ENCODE data around the gene GTF2A2.
A peak's percentile ranks its signal among the peaks of the same experiment; 100 is the strongest.
"Not testable (repeated sequence)": the region's sequence is repeated elsewhere in the genome, so short reads cannot be mapped to it uniquely, and the experiment has no call there.

Gene GTF2A2

DNA sequence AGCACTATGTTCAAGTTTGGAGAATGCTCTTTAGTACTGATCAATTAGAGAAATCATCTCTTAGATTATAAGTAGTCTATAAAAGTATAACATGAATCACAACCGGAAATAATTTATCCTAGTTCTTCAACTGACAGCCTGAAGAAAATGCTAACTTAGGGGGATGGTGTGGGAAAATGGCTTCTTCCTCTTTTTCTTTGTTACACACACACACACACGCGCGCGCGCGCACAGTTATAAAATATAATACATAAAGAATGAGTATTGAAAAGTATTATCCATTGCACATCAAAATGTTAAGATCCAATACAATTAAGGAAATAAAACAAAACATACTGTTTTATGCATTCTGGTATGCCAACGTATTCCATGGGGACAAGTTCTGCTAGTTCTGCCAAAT is 11.2 kb upstream of the GTF2A2 start:
- peak; percentile 14 for DNase-seq

DNA sequence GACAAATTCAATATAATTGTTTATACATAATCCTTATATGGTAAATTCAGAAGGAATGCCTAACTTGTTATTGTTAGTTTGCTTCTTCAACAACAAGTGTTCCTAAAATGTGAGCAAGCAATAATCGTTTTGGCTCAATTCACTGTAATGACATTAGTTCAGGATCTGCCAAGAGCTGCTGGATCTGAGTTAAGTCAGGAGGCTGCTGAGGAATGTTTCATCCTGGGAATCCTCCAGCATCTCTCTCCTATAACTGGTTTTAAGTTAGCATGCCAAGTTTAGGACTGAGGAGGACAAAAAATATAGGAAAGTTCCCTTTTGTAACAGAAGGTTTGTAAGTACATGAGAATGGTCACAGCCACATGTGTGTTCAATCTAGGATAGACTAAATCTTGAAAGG is 4.9 kb upstream of the GTF2A2 start:
- no peak for DNase-seq

DNA sequence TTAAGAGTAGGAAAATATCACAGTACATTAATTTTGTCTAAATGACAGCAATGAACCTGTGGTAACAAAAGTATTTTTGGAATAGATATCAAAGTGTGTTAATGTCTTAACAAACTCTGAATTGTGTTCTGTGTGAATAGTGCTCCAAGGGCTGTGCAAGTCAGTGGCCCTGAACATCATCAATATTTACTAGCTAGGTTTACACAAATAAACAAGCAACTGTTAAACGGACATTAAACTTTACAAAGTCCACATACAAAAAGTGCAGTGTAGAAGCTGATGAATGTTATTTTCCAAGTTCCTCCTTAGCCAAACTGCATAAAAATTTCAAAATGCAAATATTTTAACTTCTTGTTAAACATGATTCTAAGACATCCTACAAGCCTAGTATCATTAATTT is 2.1 kb upstream of the GTF2A2 start:
- DNase-seq: no peak

DNA sequence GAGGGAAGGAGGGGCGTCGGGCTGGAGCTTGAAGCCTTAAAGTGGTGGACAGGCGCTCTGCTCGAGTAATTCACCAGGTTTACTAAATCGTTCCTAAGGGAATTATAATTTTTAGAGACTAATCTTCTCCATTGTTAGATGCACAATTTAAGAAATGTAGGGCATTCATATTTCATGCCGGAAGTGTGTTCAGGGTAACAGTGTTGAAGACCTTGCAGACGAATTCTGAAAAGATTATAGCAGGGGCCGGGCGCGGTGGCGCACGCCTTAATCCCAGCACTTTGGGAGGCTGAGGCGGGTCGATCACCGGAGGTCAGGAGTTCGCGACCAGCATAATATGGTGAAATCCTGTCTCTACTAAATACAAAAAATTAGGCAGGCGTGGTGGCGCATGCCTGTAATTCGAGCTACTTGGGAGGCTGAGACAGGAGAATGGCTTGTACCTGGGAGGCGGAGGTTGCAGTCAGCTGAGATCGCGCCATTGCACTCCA is 365 bp upstream of the GTF2A2 start:
- no peak for DNase-seq

DNA sequence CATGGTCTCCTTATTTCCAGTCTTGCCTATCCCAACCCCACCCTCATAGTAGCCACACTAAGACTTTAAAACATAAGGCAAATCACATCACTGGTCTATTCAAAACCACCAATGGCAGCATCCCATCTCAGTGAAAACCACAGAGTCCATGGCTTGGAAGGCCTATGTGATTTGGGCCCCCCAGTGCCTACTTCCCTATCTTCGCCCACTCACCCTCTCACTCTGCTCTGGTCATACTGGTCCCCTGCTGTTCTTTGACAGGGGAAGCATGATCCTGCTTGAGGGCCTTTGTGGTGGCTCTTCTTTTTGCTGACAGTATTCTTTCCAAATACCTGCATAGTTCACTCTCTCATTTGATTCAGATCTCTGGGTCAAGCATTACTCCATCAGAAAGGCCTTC is 3.3 kb downstream of the GTF2A2 start:
- peak; percentile 55 for DNase-seq

DNA sequence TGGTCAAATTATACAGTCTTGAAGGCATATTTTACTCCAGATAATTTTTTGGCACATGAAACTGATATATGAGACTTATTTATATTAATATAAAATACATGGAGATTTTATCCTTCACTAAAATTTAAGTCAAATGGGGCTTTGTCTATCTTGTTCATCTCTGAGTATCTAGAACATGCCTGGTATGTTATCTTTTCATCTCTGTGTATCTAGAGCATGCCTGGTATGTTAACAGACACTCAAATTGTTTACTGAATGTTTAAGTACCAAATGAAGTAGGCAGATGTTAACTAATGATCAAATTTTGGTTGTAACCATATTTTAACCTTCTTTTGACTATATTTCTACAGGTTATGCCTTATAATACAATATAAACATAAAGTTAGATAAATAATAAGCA is 7.7 kb downstream of the GTF2A2 start:
- DNase-seq: no peak

DNA sequence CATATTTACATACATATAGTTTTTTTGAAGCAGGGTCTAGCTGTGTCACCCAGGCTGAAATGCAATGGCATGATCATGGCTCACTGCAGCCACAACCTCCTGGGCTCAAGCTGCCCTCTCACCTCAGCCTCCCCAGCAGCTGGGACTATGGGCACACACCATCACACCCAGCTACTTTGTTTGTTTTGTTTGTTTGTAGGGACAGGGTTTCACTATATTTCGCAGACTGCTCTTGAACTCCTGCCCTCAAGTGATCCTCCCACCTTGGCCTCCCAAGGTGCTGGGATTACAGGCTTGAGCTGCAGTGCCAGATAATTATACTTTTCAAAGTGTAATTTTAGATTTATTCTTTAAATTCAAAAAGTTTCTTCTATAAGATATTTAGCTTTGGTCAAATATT is 10.2 kb downstream of the GTF2A2 start:
- DNase-seq: no peak

DNA sequence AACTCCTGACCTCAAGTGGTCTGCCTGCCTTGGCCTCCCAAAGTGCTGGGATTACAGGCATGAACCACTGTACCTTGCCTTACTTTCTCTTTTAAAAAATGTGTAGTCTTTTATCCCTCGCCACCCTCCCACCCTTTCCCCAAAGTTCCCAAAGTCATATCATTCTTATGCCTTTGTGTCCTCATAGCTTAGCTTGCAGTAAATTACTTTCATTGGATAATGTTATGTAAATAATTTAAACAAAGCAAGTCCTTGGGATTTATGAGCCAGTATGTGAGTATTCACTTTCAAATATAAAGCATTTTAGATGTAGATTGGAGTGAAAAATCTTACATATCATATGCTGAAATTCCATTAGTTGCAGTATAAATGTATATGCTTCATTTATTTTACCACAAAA is 11.0 kb downstream of the GTF2A2 start:
- DNase-seq: no peak

DNA sequence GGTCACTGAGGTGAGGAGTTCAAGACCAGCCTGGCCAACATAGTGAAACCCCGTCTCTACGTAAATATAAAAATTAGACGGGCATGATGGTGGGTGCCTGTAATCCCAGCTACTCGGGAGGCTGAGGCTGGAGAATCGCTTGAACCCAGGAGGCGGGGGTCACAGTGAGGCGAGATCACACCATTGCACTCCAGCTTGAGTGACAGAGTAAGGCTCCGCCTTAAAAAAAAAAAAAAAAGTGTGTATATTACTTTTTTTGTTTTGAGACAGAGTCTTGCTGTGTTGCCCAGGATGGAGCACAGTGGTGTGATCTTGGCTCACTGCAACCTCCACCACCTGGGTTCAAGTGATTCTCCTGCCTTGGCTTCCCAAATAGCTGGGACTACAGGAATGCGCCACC is 11.5 kb downstream of the GTF2A2 start:
- not testable (repeated sequence) for DNase-seq

DNA sequence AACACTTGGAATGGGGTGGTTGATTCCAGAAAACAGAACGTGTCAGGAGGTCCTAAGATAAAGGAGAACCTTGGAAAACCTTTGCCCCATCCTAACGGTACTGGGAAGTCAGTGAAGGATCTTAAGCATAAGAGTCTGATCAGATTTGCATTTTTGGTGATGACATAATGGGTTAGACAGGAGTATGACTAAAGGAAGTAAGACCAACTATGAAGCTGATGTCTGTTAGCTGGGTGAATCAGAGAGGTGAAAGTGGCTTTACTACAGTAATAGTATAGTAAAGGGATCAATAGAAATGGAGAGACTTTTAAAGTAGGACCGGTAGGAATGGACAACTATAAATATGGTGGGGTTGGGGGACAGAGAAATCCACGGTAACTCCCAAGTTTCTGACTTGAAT is 12.6 kb downstream of the GTF2A2 start:
- no peak for DNase-seq

DNA sequence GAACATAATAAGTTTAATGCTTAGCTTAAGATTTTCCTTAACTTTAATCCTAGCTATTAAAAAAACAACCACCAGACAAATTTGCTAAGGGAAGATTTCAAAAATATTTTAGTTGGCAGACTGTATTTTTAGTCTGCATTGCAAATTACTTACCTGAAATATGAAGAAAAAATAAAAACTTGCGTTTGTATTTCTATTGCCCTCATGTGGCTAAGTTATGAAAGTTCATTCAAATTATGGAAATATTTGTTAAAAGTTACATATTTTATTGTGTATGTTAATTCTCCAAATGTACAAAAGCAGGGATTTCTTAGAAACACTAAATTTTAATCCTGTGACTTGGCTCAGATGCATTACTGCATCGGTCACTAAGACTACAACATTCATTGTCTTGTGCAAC is 15.0 kb downstream of the GTF2A2 start:
- DNase-seq: no peak

DNA sequence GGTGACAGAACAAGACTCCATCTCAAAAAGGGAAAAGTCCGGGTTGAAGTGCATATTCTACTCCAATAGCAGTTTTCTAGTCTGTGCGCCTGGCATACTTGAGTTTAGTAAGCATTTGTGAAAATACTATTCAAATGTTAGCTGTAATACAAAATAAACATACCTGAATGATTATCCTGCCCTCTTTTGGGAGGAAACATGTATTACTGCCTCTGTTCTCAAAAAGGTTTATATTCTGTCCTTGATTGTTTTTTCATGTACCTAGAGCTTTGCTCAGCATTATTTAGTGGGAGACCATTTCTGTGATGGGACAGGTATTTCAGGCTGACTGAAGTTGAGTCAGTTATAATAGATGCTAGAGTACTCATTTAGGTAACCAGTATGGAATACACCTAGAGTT is 19.8 kb downstream of the GTF2A2 start:
- not testable (repeated sequence) for DNase-seq

DNA sequence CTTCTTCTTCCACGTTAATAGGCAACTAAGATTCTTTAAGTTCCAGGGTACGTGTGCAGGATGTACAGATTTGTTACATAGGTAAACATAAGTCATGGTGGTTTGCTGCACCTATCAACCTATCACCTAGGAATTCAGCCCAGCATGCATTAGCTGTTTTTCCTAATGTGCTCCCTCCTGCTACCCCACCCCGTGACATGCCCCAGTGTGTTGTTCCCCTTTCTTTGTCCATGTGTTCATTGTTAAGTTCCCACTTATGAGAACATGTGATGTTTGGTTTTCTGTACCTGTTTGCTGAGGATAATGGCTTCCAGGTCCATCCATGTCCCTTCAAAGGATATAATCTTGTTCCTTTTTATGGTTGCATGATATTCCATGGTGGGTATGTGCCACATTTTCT is 21.1 kb downstream of the GTF2A2 start:
- DNase-seq: peak; percentile 5

DNA sequence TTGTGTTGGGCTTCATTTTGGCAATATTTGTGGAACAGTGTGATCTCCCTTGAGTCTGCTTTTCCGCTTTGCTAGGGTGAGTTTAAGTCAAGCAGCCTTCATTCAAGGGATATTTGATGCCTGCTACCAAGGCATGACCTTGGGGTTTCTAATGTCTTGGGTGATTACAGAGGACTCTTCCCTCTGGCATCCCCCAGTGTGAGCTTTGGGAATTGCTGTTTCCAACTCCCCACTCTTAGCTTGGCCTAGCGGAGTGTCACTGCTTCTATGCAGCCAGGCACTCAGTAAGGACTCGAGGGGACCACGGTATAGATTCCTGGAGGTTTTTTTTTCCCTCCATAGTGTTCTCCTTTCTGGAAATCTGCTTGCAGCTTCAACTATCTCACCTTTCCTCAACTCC is 24.6 kb downstream of the GTF2A2 start:
- DNase-seq: no peak

DNA sequence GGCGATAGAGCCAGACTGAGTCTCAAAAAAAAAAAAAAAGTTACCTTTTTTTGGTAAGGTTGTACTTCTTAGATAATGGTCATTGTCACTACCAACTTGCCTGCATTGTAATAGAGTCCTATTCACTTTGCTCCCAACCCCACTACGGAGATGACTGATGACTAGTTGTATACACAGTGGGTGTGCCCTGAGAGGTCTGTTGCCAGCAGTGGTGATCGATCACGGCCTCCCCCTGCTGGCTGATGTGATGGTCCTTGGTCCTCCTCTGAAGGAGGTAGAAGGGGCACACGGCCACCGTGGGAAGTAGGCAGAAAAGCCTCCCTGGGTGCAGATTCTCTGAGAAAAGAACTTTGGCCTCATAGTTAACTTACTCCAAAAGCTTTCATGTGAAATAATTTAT is 35.0 kb downstream of the GTF2A2 start:
- DNase-seq: peak; percentile 59

DNA sequence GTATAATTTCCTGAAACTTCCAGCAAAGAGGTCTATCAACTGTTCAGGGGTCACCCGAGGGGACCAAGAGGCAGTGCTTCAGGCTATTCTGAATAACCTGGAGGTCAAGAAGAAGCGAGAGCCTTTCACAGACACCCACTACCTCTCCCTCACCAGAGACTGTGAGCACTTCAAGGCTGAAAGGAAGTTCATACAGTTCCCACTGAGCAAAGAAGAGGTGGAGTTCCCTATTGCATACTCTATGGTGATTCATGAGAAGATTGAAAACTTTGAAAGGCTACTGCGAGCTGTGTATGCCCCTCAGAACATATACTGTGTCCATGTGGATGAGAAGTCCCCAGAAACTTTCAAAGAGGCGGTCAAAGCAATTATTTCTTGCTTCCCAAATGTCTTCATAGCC is 38.9 kb downstream of the GTF2A2 start:
- peak; percentile 5 for DNase-seq

DNA sequence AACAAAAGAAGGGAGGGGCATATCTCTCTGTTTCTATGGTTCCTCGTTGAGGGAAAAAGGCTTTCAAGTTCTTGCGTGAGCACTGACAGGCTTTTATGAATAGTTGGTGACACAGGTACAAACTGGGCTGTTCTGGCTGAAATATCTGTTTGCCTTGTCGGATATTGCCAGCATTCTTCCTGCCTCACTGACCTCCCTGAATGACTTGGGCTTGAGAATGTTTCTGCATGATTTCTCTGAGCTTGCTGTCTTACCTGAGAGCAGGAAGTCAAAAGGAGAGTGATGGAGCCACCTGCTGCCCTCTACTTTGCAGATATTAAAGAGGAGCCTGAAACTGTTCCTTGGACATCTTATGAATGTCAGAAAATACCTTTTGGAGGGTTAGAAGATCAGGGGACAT is 40.9 kb downstream of the GTF2A2 start:
- no peak for DNase-seq

DNA sequence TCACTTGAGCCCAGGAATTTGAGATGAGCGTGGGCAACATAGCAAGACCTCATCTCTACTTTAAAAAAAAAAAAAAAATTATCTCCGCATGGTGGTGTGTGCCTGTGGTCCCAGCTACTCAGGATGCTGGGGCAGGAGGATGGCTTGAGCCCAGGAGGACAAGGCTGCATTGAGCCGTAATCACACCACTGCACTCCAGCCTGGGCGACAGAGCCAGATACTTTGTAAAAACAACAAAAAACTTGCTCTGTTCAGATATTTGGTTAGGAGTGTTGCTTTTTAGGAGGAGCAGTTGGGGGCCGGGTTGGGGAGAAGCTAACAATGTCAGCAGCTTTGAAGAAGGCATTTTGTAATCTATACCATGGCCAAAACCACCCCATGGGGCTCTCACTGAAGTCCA is 41.7 kb downstream of the GTF2A2 start:
- DNase-seq: no peak

DNA sequence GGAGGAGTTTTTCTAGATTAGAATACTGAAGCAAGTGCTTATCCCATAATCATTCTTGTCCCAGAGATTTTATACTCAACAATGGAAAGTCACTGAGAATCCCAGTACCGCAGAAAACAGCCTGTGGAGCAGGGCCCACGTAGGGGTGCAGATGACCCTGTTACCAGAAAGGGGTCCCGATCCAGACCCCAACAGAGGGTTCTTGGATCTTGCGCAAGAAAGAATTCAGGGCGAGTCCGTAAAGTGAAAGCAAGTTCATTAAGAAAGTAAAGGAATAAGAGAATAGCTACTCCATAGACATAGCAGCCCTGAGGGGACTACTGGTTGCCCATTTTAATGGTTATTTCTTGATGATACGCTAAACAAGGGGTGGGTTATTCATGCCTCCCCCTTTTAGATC is 43.2 kb downstream of the GTF2A2 start:
- no peak for DNase-seq

DNA sequence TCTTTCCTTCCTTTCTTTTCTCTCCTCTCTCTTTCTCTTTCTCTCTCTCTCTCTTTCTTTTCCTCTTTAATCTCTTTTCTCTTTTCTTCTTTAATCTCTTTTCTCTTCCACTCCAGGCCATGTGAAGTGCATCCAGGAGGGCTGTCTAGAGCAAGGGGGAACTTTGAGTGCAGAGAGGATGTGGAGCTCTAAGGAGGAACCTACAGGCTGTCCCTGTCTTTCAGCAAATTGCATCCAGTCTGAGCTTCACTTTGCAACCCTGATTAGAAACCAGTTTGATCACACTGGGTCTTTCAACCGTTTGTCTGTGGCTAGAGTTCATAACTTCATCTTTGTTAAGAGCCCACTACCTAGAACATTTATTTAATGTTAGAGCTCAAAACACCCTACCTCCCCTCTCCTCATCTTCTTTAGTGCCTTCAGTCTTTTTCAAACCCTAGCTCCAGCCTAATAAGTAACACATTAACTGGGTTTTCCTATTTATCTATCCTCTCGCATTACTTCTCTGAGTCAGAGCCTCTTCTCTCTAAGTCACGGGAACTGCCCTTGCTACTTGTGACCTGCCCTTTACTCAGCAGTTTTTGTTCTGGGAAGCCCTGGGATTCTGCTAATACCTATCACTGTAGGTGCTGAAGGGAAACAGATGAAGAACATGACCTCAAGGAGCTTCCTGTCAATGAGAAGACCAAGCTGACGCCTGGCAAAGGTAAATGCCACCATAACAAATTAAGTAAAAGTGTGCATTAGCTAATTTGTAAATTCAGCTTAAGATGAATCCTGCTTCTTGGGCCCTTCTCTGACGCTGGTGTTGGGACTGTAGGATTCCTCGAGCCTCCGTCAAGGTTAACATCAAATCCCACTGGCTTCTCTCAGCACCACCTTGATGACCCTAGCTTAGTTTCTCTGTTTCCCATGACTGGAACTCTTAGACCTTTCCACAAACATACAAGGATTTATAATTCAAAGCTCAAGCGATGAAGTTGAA is 45.7 kb downstream of the GTF2A2 start, which contains the start of gene GCNT3:
Gene GCNT3, plus strand, starts transcription at position 508 of the 985 bp plus-strand sequence. CDS start 6,456 bp downstream, outside the sequence.
- DNase-seq: no peak

DNA sequence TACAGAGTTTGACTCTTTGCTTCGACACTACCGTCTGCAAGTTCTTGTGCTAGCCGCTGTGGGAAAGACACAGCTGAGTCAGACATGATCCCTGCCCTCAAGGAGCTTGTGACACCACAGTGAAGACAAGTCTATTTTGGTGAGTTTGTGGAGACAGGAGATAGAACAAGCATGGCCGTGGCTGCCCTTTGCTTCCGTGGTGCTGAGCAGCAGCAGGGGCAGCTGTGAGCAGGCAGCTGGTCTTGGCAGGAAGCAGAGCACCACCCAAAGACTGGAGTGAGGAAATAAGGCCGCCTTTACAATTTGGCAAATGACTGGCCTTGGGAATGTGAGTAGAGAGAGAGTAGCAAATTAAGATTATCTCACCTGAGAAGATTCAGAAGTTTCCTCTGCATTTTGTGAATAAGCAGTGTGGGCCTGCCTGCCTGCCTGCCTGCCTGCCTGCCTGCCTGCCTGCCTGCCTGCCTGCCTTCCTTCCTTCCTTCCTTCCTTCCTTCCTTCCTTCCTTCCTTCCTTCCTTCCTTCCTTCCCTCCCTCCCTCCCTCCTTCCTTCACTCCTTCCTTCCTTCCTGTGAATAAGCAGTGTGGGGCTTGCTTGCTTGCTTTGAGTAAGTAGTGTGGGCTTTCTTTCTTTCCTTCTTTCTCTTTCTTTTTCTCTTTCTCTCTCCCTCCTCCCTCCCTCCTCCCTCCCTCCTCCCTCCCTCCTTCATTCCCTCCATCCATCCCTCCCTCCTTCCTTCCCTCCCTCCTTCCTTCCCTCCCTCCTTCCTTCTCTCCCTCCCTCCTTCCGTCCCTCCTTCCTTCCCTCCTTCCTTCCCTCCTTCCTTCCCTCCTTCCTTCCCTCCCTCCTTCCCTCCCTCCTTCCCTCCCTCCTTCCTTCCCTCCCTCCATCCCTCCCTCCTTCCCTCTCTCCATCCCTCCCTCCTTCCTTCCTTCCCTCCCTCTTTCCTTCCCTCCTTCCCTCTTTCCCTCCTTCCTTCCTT is 47.3 kb downstream of the GTF2A2 start:
- DNase-seq: no peak

DNA sequence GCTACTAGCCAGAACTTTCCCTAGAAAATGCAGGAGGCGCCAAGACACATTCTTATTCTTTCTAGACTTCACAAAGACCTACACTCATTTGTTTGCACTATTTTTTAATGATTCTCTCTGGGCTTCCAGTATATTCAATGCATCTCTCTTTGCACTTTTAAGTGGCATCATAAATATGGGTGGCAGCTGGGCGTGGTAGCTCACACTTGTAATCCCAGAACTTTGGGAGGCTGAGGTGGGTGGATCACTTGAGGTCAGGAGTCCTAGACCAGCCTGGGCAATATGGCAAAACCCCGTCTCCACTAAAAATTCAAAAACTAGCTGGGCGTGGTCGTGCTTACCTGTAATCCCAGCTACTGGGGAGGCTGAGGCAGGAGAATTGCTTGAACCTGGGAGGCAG is 51.3 kb downstream of the GTF2A2 start:
- DNase-seq: no peak

DNA sequence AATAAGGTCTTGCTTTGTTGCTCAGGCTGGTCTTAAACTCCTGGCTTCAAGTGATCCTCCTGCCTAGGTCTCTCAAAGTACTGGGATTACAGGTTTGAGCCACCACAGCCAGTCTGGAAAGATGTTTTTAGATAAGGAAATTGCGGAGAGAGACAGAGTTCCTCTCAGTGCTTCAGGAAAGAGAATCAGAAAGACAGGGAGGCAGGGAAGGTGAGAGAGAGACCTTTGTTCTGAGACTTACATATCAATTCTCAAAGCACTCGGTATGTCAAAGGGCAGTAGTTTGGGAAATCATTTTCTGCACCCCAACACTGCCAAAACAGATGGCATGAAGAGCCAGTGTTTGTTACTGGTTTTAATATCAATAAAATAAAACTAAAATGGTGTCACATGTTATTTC is 58.9 kb downstream of the GTF2A2 start:
- DNase-seq: no peak
